NCI-H446 (cell line): ENCODE data around the gene DPCD.

Experiments
- DNase-seq, 2 experiments: peaks; one replicate each; lab custom pipeline; 2025; lab: John Stamatoyannopoulos, UW

DPCD gene

DNA sequence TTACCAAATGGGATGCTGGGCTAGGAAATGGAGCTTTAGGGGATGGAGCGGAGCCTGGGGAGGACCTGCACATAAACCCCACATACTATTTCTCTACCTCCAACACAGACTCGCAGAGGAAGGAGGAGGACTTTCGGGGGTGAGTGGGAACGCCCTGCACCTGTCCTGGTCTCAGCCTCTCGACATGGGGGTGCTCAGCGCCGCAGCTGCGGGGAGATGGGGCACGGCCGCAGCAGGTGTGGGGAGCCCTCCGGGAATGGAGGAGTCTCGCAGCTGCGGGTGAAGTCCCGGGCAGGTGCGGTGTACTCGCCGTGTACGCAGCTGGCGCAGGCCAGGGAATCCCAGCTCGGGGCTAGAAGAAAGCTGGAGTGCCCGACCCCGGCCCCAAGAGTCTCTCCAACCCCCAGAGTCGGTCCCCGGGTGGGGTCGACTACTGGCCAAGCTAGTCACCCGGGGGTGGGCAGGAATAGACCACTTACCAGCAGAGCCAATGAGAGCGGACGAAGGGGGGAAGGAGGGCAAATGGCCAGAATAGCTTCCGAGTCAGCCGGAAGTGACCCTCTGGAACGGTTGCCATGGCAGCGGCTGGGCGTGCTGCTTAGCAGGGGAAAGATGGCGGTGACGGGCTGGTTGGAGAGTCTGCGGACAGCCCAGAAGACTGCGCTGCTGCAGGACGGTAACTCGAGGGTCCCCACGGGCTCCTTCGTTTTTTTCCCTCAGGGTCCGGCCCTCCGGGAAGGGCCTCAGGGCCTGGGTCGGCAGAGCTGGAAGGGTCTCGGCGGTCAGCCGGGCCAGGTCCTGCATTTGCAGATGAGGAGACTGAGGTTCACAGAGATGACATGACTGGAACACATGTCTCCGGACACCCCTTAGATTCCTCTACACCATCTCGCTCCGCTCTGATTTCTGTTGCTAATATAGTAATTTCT, at the start of gene DPCD, which contains the start of gene POLL:
TSS of gene DPCD (plus strand) at position 597 of the 929 bp plus-strand sequence. CDS start at position 613, 16 bp downstream.
TSS of gene POLL (minus strand) at position 533 of the 929 bp plus-strand sequence. CDS start 897 bp downstream, outside the sequence.
- DNase-seq: peak; percentile 39 to 85

DNA sequence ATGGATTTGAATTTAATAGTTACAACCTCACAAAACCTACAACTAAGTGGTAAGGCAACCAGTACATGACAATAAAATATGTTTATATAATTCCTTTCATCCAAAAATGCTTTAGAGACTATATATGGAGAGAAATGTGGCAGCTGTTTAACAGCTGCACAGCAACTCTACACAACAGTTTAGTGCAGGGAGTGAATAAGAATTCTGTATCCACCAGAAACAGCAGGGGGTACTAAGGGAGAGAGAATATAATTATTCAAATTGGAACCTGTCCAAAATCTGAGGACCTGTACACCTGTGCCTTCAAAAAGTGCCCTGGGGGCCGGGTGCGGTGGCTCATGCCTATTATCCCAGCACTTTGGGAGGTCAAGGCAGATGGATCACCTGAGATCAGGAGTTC, 49.7 kb upstream of the DPCD start:
- DNase-seq: no peak

DNA sequence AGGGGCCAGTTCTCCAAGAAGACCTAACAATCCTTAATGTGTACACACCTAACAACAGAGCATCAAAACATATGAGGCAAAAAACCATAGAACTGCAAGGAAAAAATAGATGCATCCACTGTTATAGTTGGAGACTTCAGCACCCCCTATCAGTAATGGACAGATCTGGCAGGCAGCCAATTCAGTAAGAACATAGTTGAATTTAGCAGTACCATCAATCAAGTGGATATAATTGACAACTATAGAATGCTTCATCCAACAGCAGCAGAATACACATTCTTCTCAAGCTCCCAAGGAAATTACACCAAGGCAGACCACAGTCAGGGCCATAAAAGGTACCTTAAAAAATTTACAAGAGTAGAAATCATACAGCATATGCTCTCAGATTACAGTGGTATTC, 42.2 kb upstream of the DPCD start:
- DNase-seq: peak in 1 of 2 experiments; percentile 27

DNA sequence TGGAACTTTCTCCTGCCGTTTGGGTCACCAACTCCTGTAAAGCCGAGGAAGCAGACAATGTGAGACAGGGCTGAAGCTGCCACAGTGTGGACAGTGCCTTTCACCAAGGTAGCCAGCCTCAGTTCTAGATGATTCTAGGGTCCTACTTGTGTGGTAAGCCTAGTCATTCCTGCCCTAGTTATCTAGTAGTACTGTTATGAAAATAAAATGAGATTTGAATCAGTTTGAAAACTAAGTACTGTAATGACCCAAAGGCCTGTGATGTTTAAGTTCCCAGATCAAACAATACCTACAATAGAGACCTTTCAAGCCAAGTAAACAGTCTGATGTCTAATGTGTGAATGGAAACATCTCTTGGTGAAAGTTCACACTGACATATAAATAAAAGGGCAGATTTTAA, 37.2 kb upstream of the DPCD start:
- no peak for DNase-seq

DNA sequence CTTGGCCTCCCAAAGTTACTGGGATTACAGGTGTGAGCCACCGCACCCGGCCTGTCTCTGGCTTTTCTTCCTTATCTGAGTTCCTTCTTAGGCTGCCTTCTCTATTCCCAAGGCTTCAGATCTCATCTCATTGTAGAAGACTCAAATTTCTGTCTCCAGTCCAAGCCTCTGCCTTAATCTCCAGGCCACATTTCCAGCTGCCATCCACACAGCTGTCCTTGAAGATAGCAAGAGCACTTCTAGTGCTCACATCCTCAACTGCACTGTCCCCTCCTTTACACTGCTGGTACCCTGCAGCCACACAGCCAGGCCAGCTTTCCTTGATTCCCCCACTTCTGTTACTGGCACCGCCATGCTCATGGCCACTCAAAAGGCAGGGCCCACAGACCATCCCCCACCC, 35.7 kb upstream of the DPCD start:
- no peak for DNase-seq

DNA sequence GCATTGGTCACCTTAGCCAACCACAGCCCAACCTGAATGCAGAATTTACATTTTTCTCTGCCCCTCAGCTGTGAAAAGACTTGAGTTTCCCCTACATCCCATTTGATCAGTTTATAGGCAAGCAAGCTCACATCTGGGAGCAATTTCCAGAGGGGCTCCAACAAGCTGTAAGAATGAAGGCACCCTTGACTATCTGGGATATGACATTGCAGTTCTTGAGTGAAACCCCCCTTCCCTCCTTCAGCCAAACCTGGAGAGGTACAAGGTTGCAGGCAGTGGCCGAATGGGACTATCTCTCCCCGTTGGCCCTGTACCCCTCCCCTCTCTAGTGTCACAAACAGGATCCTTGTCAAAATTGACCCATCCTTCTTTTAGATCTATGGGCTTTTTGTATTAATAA, 30.6 kb upstream of the DPCD start:
- no peak for DNase-seq

DNA sequence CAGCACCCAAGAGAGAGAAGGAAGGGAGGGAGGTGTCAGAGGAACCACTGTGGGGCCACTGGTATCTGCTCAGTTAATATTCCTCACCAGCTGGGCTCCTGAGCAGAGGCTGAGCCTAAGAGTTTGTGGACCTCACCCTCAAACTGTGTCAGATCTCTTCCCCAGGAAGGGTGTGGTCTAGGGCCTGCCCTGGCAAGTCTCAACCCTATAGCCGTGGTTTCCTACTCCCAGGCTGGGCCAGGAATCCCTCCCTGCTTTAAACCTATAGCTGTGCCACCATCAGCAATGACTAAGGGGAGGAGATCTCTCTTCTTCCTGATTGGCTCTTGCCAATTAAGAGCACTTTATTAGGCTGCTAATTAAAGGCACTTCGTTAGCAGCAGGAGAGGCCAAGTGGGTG, 29.9 kb upstream of the DPCD start:
- DNase-seq: no peak

DNA sequence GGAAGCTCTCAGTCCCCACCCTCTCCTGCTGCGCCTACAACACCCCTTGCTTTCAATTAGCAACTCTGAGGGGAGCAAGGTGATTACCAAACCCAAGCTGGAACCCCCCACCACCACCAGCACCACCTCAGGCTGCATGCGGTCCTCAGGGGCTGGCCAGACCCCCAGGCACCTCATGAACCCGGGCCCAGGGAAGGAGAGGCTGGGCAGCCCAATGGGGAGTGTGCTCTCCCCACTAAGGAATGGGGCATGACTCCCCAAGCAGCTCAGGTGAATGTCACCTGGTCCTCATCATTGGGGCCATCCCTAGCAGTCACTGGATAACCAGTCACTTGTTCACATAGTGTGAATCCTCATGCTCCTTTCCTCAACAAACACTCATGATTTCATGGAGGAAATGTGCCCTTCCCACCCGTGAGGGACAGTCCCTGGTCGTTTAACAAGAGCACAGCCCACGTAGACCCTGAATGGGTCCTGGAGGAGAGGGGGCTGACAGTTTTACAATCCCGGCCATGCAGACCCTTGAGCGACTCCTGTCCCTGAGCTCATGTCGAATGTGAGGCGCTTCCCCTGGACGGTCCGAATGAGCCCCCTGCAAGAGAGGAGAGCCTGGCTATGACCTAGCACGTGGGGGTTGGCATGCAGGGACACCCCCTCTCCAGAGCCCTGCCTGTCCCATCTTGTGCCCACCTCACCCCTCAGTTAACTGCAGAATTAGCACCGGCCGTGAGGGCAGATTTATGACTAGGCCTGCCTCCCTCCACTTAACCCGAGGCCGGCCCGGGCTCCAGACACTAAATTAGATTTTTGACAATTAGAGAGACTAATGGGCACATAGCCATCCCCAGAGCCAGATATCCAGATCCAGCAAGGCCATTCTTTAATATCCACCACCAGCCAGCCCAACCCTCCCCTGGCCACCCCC, 29.2 kb upstream of the DPCD start:
- no peak for DNase-seq

DNA sequence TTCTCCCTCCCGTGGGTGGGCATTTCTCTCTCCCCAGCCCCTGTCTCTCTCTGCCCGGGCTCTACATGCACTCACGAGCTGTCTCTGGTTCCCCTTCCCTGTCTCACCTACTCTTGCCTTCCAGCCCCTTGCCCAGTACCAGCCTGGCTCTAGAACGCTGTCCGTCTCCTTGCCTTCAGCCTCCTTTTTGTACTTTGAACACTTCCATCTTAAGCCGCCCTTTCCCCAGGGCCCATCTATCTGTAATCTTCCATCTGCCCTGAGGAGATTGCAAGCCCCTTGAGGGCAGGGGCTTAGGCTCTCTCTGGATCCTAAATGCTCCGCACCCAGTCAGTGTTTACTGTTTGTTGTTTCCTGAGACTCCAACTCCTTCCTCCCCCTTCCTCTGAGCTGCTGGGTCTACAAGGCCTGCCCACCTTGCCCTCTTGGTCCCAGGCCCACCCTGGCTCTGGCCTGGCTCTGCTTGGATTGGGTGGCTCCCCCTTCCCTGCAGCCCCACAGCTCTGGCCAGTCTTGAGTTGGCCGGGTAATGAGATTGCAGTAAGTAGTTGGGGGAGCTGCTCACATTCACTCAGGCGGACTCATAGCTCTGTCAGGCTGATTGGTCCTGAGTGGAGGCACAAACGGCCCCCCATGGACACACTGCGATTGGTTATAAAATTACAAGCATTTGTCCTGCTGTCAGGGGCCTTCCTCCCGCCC, 28.4 kb upstream of the DPCD start:
- DNase-seq: no peak

DNA sequence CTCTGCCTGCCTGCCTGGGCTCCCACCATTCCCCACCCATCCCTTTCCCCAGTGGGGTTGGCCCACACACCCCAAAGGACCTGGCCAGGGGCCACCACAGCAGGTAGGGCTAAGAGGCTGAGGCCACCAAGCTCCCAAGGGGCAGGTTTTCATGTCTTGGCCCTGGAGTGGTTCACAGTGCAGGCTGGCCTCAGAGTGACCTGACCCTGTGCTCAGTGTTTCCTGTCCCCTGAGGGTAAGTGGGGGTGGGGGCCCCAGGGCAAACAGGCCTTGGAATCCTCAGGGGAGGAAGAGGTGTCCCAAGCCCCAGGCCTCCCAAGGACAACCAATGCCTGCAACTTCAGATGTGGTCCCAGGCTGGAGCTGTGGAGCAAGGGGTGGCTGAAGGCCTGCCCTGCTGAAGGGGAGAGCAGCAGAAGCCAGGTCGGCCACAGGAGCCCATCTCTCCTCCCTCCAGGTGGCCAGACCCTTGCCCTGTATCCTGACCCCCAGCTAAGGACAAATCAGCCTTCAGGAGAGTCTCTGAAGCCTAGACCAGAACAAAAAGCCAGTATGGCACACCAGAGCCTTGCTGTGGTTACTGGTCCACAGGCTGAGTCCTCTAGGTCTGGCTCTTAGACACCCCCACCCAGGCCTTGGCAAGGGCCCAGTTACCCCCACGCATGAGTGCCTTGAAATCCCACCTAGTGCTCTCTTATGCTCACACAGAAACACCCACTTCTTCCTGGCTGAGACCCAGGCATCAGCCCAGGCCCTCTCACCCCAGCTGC, 27.6 kb upstream of the DPCD start:
- no peak for DNase-seq

DNA sequence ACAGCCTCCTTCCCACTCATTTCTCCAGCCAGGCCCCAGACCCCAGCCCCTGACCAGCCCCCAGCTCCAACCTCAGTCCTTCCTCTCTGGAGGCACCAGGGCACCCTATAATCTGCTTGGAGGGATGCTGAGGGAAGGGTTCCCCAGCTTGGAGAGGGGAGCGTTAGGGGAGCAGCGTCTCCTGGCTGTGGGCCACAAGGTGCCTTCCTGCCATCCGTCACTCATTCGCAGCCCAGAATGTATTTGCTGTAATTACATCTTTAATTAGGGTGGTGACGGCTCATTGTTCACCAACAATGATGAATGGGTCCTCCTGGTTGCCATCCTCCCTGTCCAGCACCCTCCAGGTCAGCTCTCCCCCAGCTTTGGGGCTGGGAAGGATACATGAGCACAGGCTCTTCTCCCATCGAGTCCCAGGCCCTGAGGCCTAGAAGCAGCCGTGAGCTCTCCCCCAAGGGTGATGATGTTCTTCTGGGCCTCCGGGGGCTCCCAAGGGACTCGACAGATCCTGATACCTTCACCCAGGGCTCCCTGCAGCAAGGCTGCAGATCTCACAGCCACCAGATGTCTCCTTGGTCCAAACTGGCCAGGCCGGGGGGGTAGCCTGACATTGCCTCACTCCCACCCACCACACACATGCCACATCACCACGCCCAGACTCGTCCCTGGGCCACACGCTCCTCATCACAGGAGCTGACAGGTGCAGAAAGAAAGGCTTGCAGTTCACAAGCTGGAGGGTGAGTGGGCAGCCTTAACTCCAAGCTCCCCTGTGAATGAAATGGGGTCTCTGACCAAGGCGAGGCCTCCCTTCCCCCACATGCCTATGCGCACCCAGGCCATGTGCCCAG, 26.8 kb upstream of the DPCD start:
- no peak for DNase-seq

DNA sequence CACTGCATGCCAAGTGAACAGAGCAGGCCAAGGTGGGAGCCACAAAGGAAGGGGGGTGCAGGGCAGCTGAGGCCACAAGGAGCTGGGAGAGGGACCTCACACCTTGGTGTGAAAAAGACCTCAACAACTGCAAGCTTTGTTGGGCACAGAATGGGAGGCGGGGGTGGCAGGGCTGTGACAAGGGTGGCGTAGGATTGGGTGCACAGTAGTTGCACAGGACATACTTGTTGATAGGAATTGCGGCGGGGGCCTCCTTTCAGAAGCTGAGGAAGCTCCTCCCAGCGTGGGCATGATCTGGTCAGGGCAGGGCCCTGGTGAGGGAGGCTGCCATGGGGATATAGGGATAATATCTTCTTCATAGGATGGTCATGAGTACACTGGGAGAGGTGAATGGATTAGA, 25.9 kb upstream of the DPCD start:
- no peak for DNase-seq

DNA sequence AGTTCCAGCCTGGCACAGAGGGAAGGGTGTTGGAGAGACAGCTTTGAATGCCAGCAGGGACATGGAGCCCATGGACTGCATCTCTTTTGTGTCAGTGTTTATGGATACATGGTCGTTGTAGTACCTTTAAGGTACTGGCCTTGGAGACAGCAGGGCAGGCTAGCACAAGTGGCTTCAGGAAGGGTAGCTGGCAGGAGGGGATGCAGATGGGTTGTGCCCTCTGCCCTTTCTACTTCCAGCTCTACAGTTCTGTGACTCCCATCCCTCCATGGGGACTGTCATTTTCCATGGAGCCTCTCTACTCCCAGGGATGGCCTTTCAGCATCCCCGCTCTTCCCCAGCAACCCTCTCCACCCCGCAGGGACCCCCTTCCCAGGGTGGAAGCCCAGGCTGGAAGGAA, 25.1 kb upstream of the DPCD start:
- DNase-seq: no peak

DNA sequence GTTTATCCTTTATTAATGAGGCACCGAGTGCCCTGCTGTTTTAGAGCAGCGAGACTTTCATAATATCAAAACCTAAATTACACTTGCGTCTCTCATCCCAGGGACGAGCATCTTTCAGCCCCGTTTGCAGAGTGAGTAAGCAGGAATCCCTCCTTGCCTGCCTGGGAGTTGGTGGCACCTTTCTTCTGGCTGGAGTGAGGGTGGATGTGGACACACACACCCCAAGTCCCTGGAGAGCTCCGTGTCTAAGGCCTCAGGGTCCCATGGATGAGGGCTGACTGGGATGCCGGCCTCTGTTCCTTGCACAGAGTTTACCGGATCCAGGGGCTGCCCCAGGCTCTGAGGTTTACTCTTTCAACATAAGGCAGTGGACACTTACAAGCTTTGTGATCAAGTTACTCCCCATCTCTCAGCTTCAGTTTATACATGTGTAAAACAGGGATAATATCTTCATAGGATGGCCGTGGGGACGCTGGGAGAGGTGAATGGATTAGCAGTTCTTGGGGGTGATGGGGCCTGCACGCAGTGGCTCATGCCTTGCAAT, 24.6 kb upstream of the DPCD start:
- no peak for DNase-seq

DNA sequence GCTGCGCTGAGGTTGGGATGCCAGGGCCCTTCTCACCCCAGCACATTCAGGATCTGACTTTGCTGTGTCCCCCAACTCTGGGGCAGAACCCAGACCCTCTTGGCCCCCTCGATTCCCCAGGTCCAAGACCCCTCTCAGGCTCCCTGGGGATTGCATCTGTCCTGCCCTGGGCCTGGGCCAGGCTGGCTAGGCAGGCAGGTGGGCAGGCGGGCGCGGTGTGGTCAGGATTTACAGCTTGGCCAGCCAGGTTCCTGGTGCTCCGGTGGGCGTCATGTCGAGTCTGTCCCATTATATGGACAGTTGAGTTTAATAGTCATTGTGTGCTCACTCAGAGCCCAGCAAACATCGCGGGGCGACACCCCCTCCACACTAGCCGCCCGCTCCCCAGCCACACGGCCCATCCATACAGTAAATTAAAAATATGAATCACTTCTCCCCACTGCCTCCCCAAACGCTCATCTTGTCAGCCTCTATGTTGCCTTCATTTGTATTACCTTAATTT, 23.6 kb upstream of the DPCD start:
- DNase-seq: no peak

DNA sequence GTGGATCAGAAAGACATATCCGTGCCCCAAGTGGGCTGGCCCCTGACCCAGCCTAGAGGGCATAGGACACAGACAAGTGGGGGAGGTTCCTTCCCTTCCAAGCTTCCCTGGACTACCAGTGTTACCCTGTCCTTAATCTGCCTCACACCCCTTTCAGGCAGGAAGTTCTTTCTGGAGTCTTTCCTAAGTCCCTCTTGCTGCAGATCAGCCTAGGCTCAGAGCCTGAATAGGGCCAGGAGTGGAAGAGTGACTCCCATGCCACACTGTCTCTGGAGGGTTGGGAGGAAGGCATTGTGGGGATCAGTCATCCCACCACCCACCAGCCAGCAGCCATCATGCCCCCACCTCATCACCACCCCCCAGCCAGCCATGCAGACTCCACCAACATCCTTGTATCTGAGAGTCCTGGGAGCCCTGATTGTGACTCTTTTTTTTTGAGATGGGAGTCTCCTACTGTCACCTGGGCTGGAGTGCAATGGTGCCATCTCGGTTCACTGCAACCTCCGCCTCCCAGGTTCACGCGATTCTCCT, 22.7 kb upstream of the DPCD start:
- DNase-seq: no peak

DNA sequence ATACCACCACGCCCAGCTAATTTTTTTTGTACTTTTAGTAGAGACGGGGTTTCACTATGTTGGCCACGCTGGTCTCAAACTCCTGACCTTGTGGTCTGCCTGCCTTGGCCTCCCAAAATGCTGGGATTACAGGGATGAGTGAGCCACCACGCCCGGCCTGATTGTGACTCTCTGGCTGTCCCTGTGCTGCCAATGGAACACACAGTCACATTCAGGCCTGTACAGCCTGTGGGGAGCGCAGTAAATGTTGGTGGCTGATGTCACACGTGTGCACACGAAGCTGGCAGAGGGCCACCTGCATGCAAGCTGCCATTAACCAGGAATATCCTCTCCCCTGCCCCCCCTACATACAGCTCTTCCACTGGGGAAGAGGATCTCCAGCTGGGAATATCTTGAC, 22.2 kb upstream of the DPCD start:
- no peak for DNase-seq

DNA sequence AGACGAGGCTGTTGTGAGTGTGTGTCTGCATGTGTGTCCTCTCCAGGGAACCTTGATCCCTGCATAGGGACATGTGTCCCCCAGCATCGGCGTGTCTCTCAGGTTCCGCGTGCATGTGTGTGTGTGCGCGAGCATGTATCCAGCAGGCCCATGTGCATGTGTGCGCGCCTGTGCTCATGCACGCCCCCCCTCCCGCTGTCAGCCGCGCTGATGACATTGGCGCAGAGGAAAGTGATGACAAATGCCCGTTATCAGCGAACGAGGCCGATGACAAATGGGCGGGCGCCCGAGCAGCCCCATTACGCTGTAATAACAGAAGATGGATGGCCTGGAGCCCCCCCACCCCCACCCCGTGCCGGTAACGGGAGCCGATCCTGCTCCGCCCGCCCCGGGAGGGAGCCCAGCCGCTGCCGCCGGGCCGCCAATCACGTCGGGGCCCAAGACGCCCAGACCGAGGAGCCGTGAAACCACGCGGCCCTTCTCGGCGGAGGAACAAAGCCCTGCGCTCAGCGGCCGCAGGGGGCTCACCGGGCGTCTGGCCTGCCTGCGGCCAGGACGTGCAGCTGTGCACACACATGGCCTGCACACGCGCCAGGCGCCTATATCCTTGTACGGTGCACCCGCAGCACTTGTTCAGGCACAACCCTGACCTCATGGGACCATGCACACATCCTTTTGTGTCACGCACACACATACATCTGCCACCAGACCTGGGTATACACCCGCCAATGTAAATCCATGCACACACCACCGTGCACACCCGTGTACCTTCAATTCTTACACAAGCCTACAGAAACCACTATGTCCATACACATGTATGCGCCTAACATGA, 21.6 kb upstream of the DPCD start:
- no peak for DNase-seq
